H1 (cell line): ENCODE results near the gene CLCF1. TPM values are rescaled to one million over a fixed set of nuclear protein-coding genes. Genes with fewer than 3 reads are reported as not detected.

Experiments used
- CTCF ChIA-PET: fragments of 300-600 bp; sonication (Branson Sonifier 250); formaldehyde crosslinking; loops from one replicate; lab custom pipeline; 2021; ENCODE audit not compliant: partially characterized antibody; lab: Charles Lee
- POLR2A ChIA-PET: fragments of 300-600 bp; sonication (Branson Sonifier 250); formaldehyde crosslinking; loops from one replicate; lab custom pipeline; 2021; ENCODE audit warnings: inconsistent platforms; ENCODE audit not compliant: partially characterized antibody; lab: Charles Lee
- DNase-seq, 2 experiments: peaks; one replicate each; pipeline versions ENCODE4 v3.0.0 to v3.0.0-alpha.2; 2010 to 2022; ENCODE audit warnings: low spot score in 2 of 2, low read depth in 1 of 2, mixed read lengths in 1 of 2
- FAIRE-seq: peaks from 2 replicates; lab custom pipeline; 2011; peaks lifted over from hg19 to GRCh38; lab: Jason Lieb, UNC
- H2AFZ ChIP-seq: 2 replicates; pipeline ENCODE4 v1.8.1; 2012; ENCODE audit warnings: low read length, inconsistent platforms
- H2AK5ac ChIP-seq: 2 replicates; pipeline ENCODE4 v1.6.1; 2013; ENCODE audit warnings: low read depth, low read length
- H2BK120ac ChIP-seq: replicated peaks from 2 replicates; pipeline ENCODE3; 2013; ENCODE audit warnings: low read depth, low read length, inconsistent platforms
- H2BK12ac ChIP-seq: 2 replicates; pipeline ENCODE4 v1.6.1; 2013; ENCODE audit warnings: low read depth, low read length
- H2BK15ac ChIP-seq: 2 replicates; pipeline ENCODE4 v1.6.1; 2013; ENCODE audit warnings: low read length
- H2BK20ac ChIP-seq: 2 replicates; pipeline ENCODE4 v1.6.1; 2013; ENCODE audit warnings: low read length
- H2BK5ac ChIP-seq: 2 replicates; pipeline ENCODE4 v1.6.1; 2013; ENCODE audit warnings: low read depth, low read length
- H3K14ac ChIP-seq: 2 replicates; pipeline ENCODE4 v1.6.1; 2013; ENCODE audit warnings: inconsistent platforms; ENCODE audit not compliant: insufficient read length
- H3K18ac ChIP-seq: 2 replicates; pipeline ENCODE4 v1.6.1; 2013; ENCODE audit warnings: low read length; ENCODE audit errors: extremely low read depth
- H3K23ac ChIP-seq: 2 replicates; pipeline ENCODE4 v1.6.1; 2013; ENCODE audit warnings: inconsistent platforms; ENCODE audit not compliant: insufficient read length
- H3K23me2 ChIP-seq: 2 replicates; pipeline ENCODE4 v1.6.1; 2013; ENCODE audit warnings: low read depth, low read length
- H3K27ac ChIP-seq: 2 replicates; pipeline ENCODE4 v1.6.1; 2011; ENCODE audit warnings: low read depth, low read length, inconsistent platforms
- H3K27me3 ChIP-seq, 4 experiments: replicated peaks in 1 of 4; 1 replicate in 1 of 4; 2 replicates in 3 of 4; pipeline versions ENCODE4 v1.6.1 to v1.8.1; 2011 to 2013; ENCODE audit warnings: low read length in 3 of 4, mild to moderate bottlenecking in 3 of 4, inconsistent platforms in 2 of 4, mixed read lengths in 2 of 4, moderate library complexity in 1 of 4; ENCODE audit not compliant: control insufficient read depth in 3 of 4, insufficient read depth in 3 of 4; ENCODE audit errors: extremely low read depth in 1 of 4
- H3K36me3 ChIP-seq, 4 experiments: 2 replicates each; pipeline versions ENCODE4 v1.6.1 to v1.8.1; 2011 to 2013; ENCODE audit warnings: mild to moderate bottlenecking in 4 of 4, low read length in 3 of 4, moderate library complexity in 2 of 4, control low read depth in 1 of 4, inconsistent platforms in 1 of 4; ENCODE audit not compliant: insufficient read depth in 4 of 4, control insufficient read depth in 2 of 4
- H3K4ac ChIP-seq: replicated peaks from 2 replicates; pipeline ENCODE3; 2013; ENCODE audit warnings: low read length, low read depth, mixed read lengths, inconsistent platforms; ENCODE audit not compliant: insufficient read length
- H3K4me1 ChIP-seq, 4 experiments: replicated peaks in 1 of 4; 1 replicate in 1 of 4; 2 replicates in 3 of 4; pipeline versions ENCODE4 v1.6.1 to v1.8.1; 2011 to 2013; ENCODE audit warnings: low read length in 3 of 4, inconsistent platforms in 2 of 4, mixed read lengths in 1 of 4; ENCODE audit not compliant: insufficient read depth in 4 of 4, control insufficient read depth in 3 of 4
- H3K4me2 ChIP-seq, 2 experiments: 2 replicates each; pipeline versions ENCODE4 v1.6.1 to v1.8.1; 2011 to 2013; ENCODE audit warnings: low read depth in 2 of 2, low read length in 2 of 2, control low read depth in 1 of 2, inconsistent platforms in 1 of 2, mild to moderate bottlenecking in 1 of 2; ENCODE audit not compliant: insufficient read depth in 1 of 2
- H3K4me3 ChIP-seq, 4 experiments: fragments of 200-600, 300-600 bp in 1 of 4; sonication (generic), shearing (Covaris generic), sonication (Bioruptor Twin) in 1 of 4; 2 replicates each; pipeline versions ENCODE4 v1.5.1 to v1.8.1; 2011 to 2016; ENCODE audit warnings: low read length in 4 of 4, low read depth in 3 of 4, control low read depth in 2 of 4, inconsistent platforms in 2 of 4, mild to moderate bottlenecking in 2 of 4, mixed read lengths in 1 of 4, moderate library complexity in 1 of 4; ENCODE audit not compliant: insufficient read depth in 2 of 4; ENCODE audit errors: extremely low read depth in 1 of 4
- H3K56ac ChIP-seq: replicated peaks from 2 replicates; pipeline ENCODE3; 2013; ENCODE audit warnings: low read depth, mild to moderate bottlenecking, mixed read lengths, low read length, inconsistent platforms; ENCODE audit not compliant: insufficient read length
- H3K79me1 ChIP-seq: 2 replicates; pipeline ENCODE4 v1.6.1; 2013; ENCODE audit warnings: low read depth, low read length, control low read depth
- H3K79me2 ChIP-seq, 2 experiments: 2 replicates each; pipeline versions ENCODE4 v1.6.1 to v1.8.1; 2012 to 2013; ENCODE audit warnings: low read length in 2 of 2, mild to moderate bottlenecking in 2 of 2, inconsistent platforms in 1 of 2; ENCODE audit not compliant: insufficient read depth in 2 of 2, control insufficient read depth in 1 of 2
- H3K9ac ChIP-seq, 4 experiments: replicated peaks in 1 of 4; 1 replicate in 1 of 4; 2 replicates in 3 of 4; pipeline versions ENCODE4 v1.6.1 to v1.8.1; 2011 to 2013; ENCODE audit warnings: low read depth in 3 of 4, low read length in 3 of 4, control low read depth in 2 of 4, mild to moderate bottlenecking in 2 of 4, moderate library complexity in 2 of 4, inconsistent platforms in 1 of 4; ENCODE audit errors: extremely low read depth in 1 of 4
- H3K9me3 ChIP-seq, 2 experiments: 2 replicates each; pipeline versions ENCODE4 v1.6.1 to v1.8.1; 2012 to 2013; ENCODE audit warnings: mild to moderate bottlenecking in 2 of 2, moderate library complexity in 2 of 2, control low read depth in 1 of 2, inconsistent platforms in 1 of 2, low read depth in 1 of 2, low read length in 1 of 2, mixed read lengths in 1 of 2; ENCODE audit not compliant: insufficient read depth in 2 of 2
- H4K20me1 ChIP-seq, 2 experiments: replicated peaks in 1 of 2; 2 replicates each; pipeline versions ENCODE3 to v1.8.1; 2011 to 2013; ENCODE audit warnings: inconsistent platforms in 2 of 2, low read length in 2 of 2, mild to moderate bottlenecking in 1 of 2; ENCODE audit not compliant: insufficient read depth in 2 of 2, control insufficient read depth in 1 of 2
- H4K5ac ChIP-seq: 2 replicates; pipeline ENCODE4 v1.6.1; 2013; ENCODE audit warnings: low read length, low read depth, mixed read lengths, inconsistent platforms; ENCODE audit not compliant: insufficient read length
- H4K8ac ChIP-seq: 2 replicates; pipeline ENCODE4 v1.8.0; 2013; ENCODE audit warnings: mild to moderate bottlenecking, moderate library complexity, low read length, inconsistent platforms; ENCODE audit not compliant: insufficient read depth; ENCODE audit errors: extremely low read depth
- H4K91ac ChIP-seq: replicated peaks from 2 replicates; pipeline ENCODE3; 2013; ENCODE audit warnings: low read length, mixed read lengths, inconsistent platforms; ENCODE audit not compliant: insufficient read length
- GTF2F1 ChIP-seq: IDR thresholded peaks from 2 replicates; pipeline ENCODE4 v1.6.1; 2012; ENCODE audit warnings: low read depth, low read length, improper control_type of control experiment, borderline replicate concordance
- JUND ChIP-seq: IDR thresholded peaks from 2 replicates; pipeline ENCODE4 v1.6.1; 2011; ENCODE audit warnings: mild to moderate bottlenecking, improper control_type of control experiment, low read length
- SIX5 ChIP-seq: IDR thresholded peaks from 2 replicates; pipeline ENCODE4 v1.6.1; 2011; ENCODE audit warnings: mild to moderate bottlenecking, low read depth, low read length
- SP4 ChIP-seq: IDR thresholded peaks from 2 replicates; pipeline ENCODE4 v1.6.1; 2012; ENCODE audit warnings: low read length, inconsistent platforms
- SRF ChIP-seq: IDR thresholded peaks from 2 replicates; pipeline ENCODE4 v1.6.1; 2011; ENCODE audit warnings: mild to moderate bottlenecking, low read depth, low read length, moderate library complexity
- WGBS, 2 experiments: shearing (Covaris generic) in 1 of 2; methylation state at CpG; one replicate each; pipeline versions ENCODE4 v1.1.6 to v1.1.7; 2013 to 2015; ENCODE audit warnings: low lambda C conversion rate in 2 of 2, mixed read lengths in 2 of 2, inconsistent platforms in 1 of 2, low coverage in 1 of 2, missing lambda C conversion rate in 1 of 2; ENCODE audit not compliant: insufficient replicate concordance in 2 of 2, insufficient coverage in 1 of 2, insufficient read length in 1 of 2; ENCODE audit errors: extremely low coverage in 1 of 2, missing lambda C conversion rate in 1 of 2; 5-methylcytosine and 5-hydroxymethylcytosine counted together
- polyA plus RNA-seq, 7 experiments: library from polyadenylated mRNA; depleted of rRNA in 3 of 7; stranded (reverse) in 5 of 7; unstranded in 2 of 7; fragments of >200 nt in 5 of 7; fragments of 200-250 nt in 2 of 7; gene quantifications; 1 replicate in 5 of 7; 2 replicates in 1 of 7; 4 replicates in 1 of 7; pipeline versions ENCODE4 v1.2.1 to v1.2.3, GENCODE V29; 2011 to 2013; ENCODE audit warnings: missing spikeins in 2 of 7, mixed read lengths in 2 of 7
- total RNA-seq: library from RNA; stranded (reverse); fragmentation: NEBNext Ultra II Directional; extraction: Animal tissue kit (Norgen Biotek cat#: 25700); gene quantifications from 2 replicates; pipeline ENCODE4 v1.2.1, GENCODE V29; 2021

CLCF1 gene
- total and polyA plus RNA-seq, 2 of the 8 experiments (the other 6 are each of a cell fraction or from before 2014, with no cell fraction given), result 0.32 to 1.2 TPM

GRCh38 chr11:67368621-67369020 is 4.8 kb downstream of the CLCF1 start:
- Histone ChIP-seq H3K9ac (no peak overlapping the region), H4K5ac (no peak overlapping the region), H2BK15ac (no peak overlapping the region), H3K23ac (no peak overlapping the region), H2BK12ac (0 out of 2 replicates have a peak overlapping the region, but pooled peaks have one; percentile 2), H3K4me2 (no peak overlapping the region), H4K8ac (no peak overlapping the region), H2BK120ac (no peak overlapping the region), H4K20me1 (peaks cover 0 to 3% of the 10 kb centered on the region in 2 experiments), H3K4me1 (peaks cover 0 to 26% (median 20%) of the 10 kb centered on the region in 4 experiments; a peak in 6 of 7 replicates), H2BK20ac (no peak overlapping the region), H3K36me3 (no peaks in the 10 kb centered on the region), H3K14ac (no peak overlapping the region), H2AK5ac (no peak overlapping the region), H4K91ac (no peak overlapping the region), H2BK5ac (no peak overlapping the region), H3K79me1 (no peaks in the 10 kb centered on the region), H3K79me2 (no peaks in the 10 kb centered on the region), H3K18ac (no peak overlapping the region), H3K56ac (no peak overlapping the region), H3K9me3 (no peaks in the 10 kb centered on the region), H3K27me3 (peaks cover 0 to 33% (median 26%) of the 10 kb centered on the region in 4 experiments; a peak in 6 of 7 replicates), H3K23me2 (peaks cover 9% of the 10 kb centered on the region; the same call in 1 of the 2 replicates), H3K4me3 (no peak overlapping the region), H3K27ac (no peak overlapping the region), H2AFZ (no peak overlapping the region), H3K4ac (no peak overlapping the region)
- FAIRE-seq, result no peak
- POLR2A ChIA-PET, result interaction anchor here (1.0 to 1.4 kb wide), 2 partner anchors 9 to 28 kb away, joined by 3 to 4 read pairs; no protein-coding TSS in a partner anchor
- no peak for DNase-seq
- CTCF ChIA-PET, result interaction anchor here (2.7 to 34.8 kb wide), 4 partner anchors 10 to 20 kb away, joined by 10 to 1305 read pairs (median 112); partner anchors contain the start of genes POLD4 and RAD9A
- WGBS, 2 experiments, result 84% methylated on average over 3 of the region's 3 CpGs; no CpG with 5 or more reads in 1 of the 2 experiments
- no peak for TF ChIP-seq SIX5
- TF ChIP-seq JUND, result no peak
- no peak for TF ChIP-seq SP4
- TF ChIP-seq GTF2F1, result no peak
- no peak for TF ChIP-seq SRF
